A673 (cell line): ENCODE results near the gene GAS7. TPM values are rescaled to one million over a fixed set of nuclear protein-coding genes. Genes with fewer than 3 reads are reported as not detected.

Experiments used
- BruUV-seq: library from RNA; stranded (reverse); fragments of 400-500 nt; replicated peaks from 2 replicates; lab custom pipeline; 2021; lab: Mats Ljungman, UMichigan
- CTCF ChIA-PET: fragments of 300-600 bp; sonication (Branson Sonifier 250); formaldehyde crosslinking; loops from one replicate; lab custom pipeline; 2022; ENCODE audit warnings: antibody characterized with exemption; lab: Charles Lee
- POLR2A ChIA-PET: fragments of 300-600 bp; sonication (Branson Sonifier 250); formaldehyde crosslinking; loops from one replicate; lab custom pipeline; 2022; ENCODE audit warnings: antibody characterized with exemption; ENCODE audit not compliant: low non-redundant PET; lab: Charles Lee
- DNase-seq: peaks from one replicate; pipeline ENCODE4 v3.0.0-alpha.2; 2015; ENCODE audit warnings: low spot score
- H3K27ac ChIP-seq: fragments of 200-600 bp; sonication (generic); 2 replicates; pipeline ENCODE4 v1.5.1; 2016; ENCODE audit warnings: mixed run types, low read depth, mild to moderate bottlenecking, mixed read lengths, antibody characterized with exemption, low read length; ENCODE audit not compliant: poor library complexity, severe bottlenecking
- H3K27me3 ChIP-seq: fragments of 200-600 bp; sonication (generic); replicated peaks from 2 replicates; pipeline ENCODE4 v1.6.1; 2017; ENCODE audit warnings: mixed run types, low read depth, mild to moderate bottlenecking, mixed read lengths, antibody characterized with exemption, low read length; ENCODE audit not compliant: insufficient read depth, poor library complexity
- H3K36me3 ChIP-seq: fragments of 200-600 bp; sonication (generic); 2 replicates; pipeline ENCODE4 v1.6.1; 2016; ENCODE audit warnings: mixed run types, mild to moderate bottlenecking, mixed read lengths, antibody characterized with exemption, low read length; ENCODE audit not compliant: insufficient read depth, poor library complexity, severe bottlenecking
- H3K4me1 ChIP-seq: fragments of 200-600 bp; sonication (generic); 2 replicates; pipeline ENCODE4 v1.6.1; 2017; ENCODE audit warnings: mixed run types, mild to moderate bottlenecking, mixed read lengths, antibody characterized with exemption, low read length; ENCODE audit not compliant: insufficient read depth, poor library complexity, severe bottlenecking
- H3K4me3 ChIP-seq: fragments of 200-600 bp; sonication (generic); 2 replicates; pipeline ENCODE4 v1.5.1; 2016; ENCODE audit warnings: low read depth, mixed run types, mild to moderate bottlenecking, mixed read lengths, low read length; ENCODE audit not compliant: poor library complexity, severe bottlenecking
- H3K9me3 ChIP-seq: fragments of 200-600 bp; sonication (generic); 2 replicates; pipeline ENCODE4 v1.6.1; 2016; ENCODE audit warnings: mixed run types, low read depth, mild to moderate bottlenecking, mixed read lengths, antibody characterized with exemption, low read length; ENCODE audit not compliant: poor library complexity, severe bottlenecking
- EZH2 ChIP-seq: fragments of 200-600 bp; sonication (generic); IDR thresholded peaks from 2 replicates; pipeline ENCODE4 v1.6.1; 2017; ENCODE audit warnings: borderline replicate concordance, low read depth, mild to moderate bottlenecking, mixed read lengths, antibody characterized with exemption, low read length; ENCODE audit not compliant: poor library complexity, severe bottlenecking
- intact Hi-C: fragments of 100-400 bp; cut with micrococcal nuclease; formaldehyde crosslinking; loops from one replicate; pipeline ENCODE4 v1.10.0; 2022; ENCODE audit not compliant: unreplicated experiment
- total RNA-seq: library from RNA; stranded (reverse); gene quantifications from 2 replicates; pipeline ENCODE4 v1.2.3, GENCODE V29; 2021
- TF ChIP-seq, protein P1 (sequence below): fragments of 300-800, 200-600 bp; sonication (generic); conservative IDR thresholded peaks from 2 replicates; pipeline ENCODE4 v1.5.1; 2017; ENCODE audit warnings: low read depth, mild to moderate bottlenecking, antibody characterized with exemption, low read length, moderate library complexity, mixed read lengths

Gene GAS7
- total RNA-seq, 1 experiment from 2014 or later = 2.3 TPM

DNA sequence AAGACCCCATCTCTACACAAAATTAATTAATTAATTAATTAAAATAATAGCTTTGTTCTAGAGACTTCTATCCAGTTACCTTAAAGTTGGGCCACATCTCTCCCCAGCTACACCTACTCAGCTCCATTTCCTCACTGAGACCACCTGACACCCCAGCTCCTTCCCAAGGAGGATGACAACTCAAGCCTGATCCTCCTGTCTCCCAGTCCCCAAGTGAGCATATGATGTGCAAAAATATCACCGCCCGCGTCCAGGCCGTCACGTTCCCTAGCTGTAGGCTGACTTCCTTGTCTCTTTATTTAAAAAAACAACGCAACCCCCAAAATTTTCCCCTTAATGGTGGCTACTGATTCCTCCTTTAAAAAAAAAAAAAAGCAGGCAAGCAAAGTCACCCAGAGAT is 173.2 kb downstream of the GAS7 start:
- no TSS peak for BruUV-seq
- H3K27ac ChIP-seq = no peak overlapping the region
- no peak for DNase-seq
- ChIA-PET POLR2A (no interaction called here), CTCF (no interaction called here)
- no peaks in the 10 kb centered on the region for H3K27me3 ChIP-seq
- H3K4me3 ChIP-seq = no peak overlapping the region
- intact Hi-C loops = no loop called here
- H3K9me3 ChIP-seq = no peaks in the 10 kb centered on the region
- no peak for TF ChIP-seq EZH2
- TF ChIP-seq, protein P1, sequence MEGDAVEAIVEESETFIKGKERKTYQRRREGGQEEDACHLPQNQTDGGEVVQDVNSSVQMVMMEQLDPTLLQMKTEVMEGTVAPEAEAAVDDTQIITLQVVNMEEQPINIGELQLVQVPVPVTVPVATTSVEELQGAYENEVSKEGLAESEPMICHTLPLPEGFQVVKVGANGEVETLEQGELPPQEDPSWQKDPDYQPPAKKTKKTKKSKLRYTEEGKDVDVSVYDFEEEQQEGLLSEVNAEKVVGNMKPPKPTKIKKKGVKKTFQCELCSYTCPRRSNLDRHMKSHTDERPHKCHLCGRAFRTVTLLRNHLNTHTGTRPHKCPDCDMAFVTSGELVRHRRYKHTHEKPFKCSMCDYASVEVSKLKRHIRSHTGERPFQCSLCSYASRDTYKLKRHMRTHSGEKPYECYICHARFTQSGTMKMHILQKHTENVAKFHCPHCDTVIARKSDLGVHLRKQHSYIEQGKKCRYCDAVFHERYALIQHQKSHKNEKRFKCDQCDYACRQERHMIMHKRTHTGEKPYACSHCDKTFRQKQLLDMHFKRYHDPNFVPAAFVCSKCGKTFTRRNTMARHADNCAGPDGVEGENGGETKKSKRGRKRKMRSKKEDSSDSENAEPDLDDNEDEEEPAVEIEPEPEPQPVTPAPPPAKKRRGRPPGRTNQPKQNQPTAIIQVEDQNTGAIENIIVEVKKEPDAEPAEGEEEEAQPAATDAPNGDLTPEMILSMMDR = no peak
- no peaks in the 10 kb centered on the region for H3K36me3 ChIP-seq
- H3K4me1 ChIP-seq = no peaks in the 10 kb centered on the region

DNA sequence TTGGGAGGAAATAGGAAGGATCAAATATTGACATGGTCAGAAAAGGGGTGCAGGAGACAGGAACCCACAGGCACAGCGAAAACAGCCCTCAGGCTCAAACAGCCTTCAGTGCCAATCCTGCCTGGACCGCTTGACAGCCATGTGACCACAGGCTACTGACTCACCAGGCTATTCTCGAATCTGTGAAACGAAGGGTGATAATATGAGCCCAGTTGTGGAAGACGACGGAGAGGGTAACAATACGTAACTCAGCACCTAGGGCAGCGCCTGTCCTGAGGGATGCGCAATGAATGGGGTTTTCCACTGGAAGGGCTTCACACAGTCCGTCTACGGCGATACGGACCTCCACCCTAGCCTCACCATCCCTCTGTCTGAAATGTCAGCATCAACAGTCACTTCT is 176.0 kb downstream of the GAS7 start:
- Histone ChIP-seq H3K36me3 (no peaks in the 10 kb centered on the region), H3K4me3 (no peak overlapping the region), H3K27me3 (no peaks in the 10 kb centered on the region), H3K27ac (no peak overlapping the region), H3K4me1 (no peaks in the 10 kb centered on the region), H3K9me3 (no peaks in the 10 kb centered on the region)
- intact Hi-C loops = no loop called here
- no peak for TF ChIP-seq EZH2
- TF ChIP-seq, protein P1 = no peak
- ChIA-PET POLR2A (no interaction called here), CTCF (no interaction called here)
- DNase-seq = no peak
- no TSS peak for BruUV-seq

DNA sequence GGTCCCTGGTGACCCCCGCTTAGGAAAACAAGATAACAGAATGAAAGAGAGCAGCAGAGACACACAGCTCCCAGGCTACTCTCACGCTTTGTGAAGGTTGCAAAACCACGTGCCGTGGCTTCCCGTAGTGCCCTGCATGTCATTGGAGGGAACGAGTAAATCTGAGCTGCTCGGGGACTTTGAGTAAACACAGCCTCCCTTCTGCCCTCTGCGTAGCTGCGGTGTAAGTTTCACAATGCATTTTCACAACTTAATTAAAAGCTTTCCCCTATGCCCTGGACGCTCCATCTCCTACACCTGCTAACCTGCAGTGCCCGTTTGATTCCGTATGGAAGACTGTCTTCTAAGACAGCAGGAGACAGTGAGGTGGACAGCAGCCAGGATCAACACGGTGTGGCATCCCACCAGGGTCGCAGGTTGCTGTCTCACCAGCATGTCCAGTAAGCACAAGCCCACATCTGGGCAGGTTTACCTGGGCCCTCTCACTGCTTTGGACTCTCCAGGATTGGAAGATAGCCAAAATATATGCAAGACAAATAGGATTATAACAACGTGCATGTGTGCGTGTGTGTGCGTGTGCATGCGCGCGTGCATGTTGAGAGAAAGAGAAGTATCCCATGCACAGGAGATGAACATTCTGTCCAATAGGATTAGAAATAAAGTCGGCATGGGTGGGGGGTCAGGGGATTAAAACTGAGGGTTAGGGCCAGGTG is 177.0 kb downstream of the GAS7 start:
- DNase-seq = no peak
- CTCF ChIA-PET = no interaction called here

More for the DNA sequence above, 177.0 kb downstream of the GAS7 start:
- H3K4me1 ChIP-seq = no peaks in the 10 kb centered on the region
- no peaks in the 10 kb centered on the region for H3K27me3 ChIP-seq
- H3K27ac ChIP-seq = no peak overlapping the region
- no peaks in the 10 kb centered on the region for H3K9me3 ChIP-seq
- no peak overlapping the region for H3K4me3 ChIP-seq
- intact Hi-C loops = no loop called here
- no TSS peak for BruUV-seq
- H3K36me3 ChIP-seq = no peaks in the 10 kb centered on the region
- TF ChIP-seq, protein P1 = no peak
- TF ChIP-seq EZH2 = no peak
- POLR2A ChIA-PET = no interaction called here
